ENCODE data around the gene PIK3R5. TPM values are rescaled to one million over a fixed set of nuclear protein-coding genes. Genes with fewer than 3 reads are reported as not detected.

PIK3R5 gene
- total RNA-seq, 1 donor from 2014 or later: not detected

DNA sequence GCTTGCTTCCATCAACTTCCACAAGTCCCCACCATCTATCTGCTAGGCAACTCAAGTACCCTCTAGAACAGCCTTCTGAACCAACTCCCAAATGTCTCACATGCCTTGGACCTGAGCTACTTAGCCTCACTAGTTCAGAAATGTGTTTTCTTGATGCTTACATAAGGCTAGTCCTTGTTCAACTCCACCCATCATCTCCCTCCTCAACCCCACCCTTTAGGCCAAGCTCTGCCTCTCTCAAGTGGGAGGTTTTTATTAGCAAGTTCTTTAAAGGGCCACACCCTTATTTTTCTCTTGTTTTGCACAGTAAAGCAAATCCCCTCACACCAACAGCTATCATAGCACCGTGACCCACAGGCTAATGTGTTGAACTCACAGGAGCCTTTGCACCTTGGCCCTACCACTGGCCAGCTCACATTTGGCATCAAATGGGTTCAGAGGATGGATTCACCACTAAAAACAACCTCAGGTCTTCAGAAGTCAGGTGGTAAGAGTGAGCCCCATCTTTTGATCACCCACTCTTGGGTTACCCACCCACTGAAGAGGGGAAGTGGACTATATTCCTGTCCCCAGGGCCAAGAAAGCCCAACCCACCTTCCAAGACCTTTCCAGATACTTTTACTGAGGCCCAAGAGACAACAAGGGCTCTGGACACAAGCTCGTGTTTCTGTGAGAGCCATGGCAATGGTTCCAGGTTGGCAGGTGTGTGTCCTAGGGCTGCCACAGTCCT is 12.2 kb downstream of the PIK3R5 start:
- DNase-seq (ENCODE audit: low read depth): no peak

DNA sequence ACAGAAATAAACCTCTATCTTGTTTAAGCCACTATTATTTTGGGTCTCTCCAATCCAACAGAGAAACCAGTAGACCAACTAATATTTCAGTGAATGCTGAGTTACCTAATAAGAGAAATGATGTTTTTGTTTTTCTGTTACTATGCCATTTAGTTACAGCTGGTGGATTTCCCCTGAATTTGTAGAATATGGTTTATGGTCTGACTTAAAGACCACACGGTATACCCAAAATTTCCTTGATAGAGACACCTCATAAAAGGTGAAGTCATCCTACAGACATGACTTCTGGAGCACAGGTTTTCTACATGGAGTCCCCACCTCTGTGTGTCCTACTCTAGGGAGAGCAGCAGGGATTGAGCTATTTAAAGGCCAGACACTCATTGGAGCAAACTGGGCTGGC is 13.3 kb downstream of the PIK3R5 start:
- DNase-seq (ENCODE audit: low read depth): no peak

DNA sequence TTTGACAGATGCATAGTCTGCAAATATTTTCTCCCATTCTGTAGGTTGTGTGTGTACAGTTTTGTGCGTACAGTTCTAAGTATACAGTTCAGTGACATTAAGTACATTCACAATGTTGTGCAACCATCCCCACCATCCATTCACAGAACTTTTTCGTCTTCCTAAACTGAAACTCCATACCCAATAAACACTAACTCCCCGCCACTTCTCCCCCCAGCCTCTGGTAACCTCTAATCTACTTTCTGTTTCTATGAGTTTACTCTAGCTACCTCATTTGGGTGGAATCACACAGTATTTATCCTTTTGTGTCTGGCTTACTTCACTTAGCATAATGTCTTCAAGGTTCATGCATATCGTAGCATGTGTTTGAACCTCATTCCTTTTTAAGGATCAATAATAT is 14.3 kb downstream of the PIK3R5 start:
- no peak for DNase-seq (ENCODE audit: low read depth)

DNA sequence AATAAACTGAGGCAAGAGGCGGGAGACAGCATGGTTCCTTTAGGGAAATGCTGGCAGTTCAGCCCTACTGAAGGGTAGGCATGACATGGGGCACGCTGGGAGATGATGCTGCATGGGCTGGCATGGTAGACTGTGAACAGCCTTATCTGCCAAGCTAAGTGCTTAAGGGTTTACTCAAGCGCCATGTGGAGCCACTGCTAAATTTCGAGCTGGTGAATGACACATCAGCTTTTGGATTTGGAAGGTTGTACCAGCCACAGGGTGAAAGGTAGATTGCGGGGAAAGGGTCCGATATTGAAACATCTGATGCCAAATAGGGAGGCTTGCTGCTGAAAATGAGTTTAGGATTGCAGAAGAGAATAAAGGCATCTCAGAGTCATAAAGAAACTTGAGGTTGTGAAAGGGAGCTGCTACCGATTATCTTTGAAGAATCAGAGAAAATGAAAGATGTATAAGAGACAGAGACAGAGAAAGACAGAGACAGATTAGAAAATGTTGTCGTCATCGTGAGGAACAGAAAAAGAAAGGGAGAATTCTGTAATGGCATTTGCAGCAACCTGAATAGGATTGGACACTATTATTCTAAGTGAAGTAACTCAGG is 16.3 kb downstream of the PIK3R5 start:
- DNase-seq (ENCODE audit: low read depth): no peak

DNA sequence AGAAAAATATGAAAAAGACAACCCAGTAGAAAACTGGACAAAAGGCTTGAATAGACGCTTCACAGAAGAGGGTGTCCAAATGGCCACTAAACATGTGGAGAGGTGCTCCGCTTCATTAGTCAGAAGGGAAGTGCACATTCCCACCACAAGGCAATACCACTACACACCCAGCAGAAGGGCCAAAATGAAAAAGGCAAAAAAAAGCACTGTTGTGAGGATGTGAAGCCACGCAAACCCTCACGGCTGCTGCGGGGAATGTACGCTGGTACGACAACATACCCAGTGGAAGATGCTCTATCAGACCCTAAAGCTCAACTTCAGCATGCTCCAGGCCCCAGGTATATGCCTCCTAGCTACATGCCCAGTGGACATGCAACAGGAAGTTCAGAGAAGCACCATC is 17.0 kb downstream of the PIK3R5 start:
- no peak for DNase-seq (ENCODE audit: low read depth)

DNA sequence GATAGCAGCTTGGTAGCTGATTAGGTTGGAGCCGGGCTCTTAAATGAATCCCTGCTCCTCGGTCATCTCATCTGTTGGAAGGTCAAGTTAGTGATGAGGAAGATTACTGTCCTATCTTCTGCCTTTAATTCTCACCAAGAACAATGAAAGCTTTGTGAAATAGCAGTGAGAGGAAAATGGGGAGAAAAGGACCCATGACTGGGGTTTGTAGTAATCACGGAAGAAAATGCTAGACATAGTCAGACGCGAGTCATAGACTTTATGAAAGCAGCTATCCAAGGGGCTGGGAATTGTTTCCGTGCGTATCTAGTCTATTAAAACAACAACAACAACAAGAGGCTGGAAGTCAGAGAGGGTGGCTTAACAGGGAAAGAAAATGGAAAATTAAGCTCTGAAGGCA is 18.3 kb downstream of the PIK3R5 start:
- DNase-seq (ENCODE audit: low read depth): no peak

DNA sequence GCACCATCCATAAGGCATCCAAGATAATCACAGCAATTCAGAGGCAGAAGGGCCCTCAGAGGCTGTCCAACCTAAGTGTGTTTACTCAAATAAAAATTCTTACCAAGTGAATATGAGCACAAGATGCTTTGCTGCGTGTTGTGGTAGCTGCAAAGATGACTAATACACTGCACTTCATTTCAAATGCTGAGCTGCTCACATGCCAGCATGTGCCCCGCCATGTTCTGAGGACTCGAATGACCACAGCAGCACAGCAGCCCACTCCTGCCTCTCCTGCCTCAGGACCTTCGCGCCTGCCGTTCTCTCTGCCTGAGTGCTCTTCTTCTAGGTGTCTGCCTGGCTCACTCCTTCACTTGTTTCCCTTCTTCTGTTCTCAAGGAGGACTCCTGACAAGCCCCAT is 19.0 kb downstream of the PIK3R5 start:
- DNase-seq (ENCODE audit: low read depth): no peak

DNA sequence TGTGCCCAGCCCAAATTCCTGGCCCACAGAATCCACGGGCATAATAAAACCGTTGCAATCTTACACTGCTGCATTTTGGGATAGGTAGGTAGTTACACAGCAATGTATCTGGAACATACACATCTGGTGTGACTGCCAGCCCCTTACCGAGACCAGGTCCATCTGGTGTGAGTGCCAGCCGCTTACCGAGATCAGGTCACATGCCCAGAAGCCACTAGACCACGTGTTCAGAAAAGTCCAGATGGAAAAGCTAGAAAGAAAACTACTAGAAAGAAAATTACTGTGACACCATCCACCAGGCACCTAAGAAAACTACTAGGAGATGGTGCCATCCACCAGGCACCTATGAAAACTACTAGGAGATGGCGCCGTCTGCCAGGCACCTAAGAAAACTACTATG is 19.4 kb downstream of the PIK3R5 start:
- DNase-seq (ENCODE audit: low read depth): no peak

DNA sequence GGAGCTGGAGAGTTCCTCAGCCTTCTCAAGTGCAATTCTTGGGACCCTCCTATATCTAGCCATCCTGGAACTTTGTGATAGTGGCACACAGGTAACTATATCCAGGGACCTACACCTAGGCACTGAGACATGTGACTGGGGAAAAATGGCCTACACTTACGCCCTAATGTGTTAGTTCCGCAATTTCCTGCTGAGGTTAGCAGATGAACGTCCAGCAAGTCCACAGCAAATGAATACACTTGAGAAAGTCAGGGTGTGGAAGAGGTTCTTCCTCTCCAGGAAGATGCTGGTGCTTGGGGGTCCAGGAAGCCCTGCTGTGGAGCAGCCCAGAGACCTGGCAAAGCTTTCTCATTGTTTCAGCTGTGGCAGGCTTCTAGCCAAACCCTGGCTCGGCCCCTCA is 20.8 kb downstream of the PIK3R5 start:
- DNase-seq (ENCODE audit: low read depth): no peak

DNA sequence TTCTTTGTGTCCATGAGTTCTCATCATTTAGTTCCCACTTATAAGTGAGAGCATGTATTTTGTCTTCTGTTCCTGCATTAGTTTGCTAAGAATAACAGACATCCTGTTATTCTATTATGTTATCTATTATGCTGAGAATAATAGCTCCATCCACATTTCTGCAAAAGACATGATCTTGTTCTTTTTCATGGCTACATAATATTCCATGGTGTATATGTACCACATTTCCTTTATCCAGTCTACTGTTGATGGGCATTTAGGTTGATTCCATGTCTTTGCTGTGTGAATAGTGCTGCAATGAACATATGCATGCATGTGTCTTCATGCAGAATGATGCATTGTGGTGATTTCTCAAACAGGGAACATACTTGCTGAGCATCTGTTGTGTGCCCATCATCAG is 21.4 kb downstream of the PIK3R5 start:
- no peak for DNase-seq (ENCODE audit: low read depth)

DNA sequence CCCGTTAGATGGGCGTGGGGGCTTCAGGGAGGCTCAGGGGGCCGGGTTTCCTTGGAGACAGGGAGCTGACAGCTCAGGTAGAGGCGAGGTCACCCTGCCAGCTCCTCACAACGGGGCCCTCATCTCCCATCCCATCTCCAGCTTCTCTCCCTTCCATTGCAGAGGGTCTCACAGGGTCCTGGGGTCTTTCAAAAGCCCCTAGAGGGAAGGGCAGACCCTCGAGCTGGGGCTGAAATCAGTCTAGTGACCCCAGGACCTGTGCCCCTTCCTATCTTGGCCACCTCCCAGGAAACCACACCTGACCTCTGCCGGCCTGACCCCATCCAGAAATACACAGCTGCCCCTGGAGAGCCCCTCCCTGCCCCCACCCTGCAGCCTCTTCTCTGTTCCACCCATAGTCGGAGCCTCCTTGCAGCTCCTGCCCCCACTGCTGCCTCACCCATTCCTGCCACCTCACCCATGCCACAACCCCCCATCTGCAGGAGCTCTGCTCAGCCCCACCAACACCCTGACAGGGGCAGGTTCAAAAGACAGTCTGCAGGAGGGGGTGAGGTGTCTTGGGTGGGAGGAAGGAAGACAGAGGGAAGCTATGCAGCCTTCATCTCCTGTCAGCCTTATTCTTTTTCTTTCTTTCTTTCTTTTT is 23.4 kb downstream of the PIK3R5 start:
- no peak for DNase-seq (ENCODE audit: low read depth)

DNA sequence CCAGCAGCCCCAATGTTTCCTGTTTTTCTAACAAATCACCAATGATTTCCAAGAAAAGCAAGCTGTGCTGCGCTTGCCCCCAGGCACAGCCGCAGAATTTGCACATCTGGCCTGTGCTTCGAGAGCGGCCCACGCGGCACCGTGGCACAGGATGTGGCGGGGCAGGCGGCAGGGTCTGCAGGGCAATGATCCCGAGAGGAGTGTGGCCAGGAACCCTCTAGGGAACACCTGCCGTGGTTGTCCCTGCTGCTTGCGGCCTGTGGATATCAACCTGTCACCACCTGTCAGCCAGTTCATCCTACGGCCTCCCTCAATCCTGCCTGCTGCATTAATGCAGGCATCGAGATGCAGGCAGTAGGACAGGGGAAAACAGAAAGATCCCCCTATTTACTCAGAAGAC is 24.0 kb downstream of the PIK3R5 start:
- no peak for DNase-seq (ENCODE audit: low read depth)

DNA sequence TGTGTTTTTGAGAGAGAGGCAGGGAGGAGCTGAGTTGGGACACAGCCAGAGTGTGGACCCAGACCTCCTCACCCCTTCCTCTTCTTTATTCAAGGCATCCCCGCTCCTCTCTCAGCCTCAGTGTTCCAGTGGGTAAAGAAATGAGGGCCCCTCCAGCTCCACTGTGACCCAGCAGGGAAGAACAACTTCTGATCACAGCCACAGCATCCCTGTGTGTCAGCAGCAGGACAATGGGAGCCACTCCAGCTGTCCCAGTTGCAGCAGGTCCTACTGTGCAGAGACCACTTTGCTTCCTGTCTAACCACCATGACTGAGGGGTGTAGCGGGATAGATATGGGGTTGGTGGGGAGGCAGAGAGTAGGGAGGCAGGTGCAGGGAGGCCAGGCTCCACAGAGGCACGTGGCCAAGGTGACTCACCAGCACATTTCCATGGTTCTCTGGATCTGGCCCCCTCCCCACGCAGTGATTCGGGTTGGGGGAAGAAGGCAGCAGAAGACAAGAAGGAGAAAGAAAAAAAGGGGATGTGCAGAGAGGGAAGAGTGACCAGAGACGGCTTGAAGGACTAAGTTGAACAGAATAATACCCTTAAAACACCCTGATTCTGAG is 24.5 kb downstream of the PIK3R5 start:
- no peak for DNase-seq (ENCODE audit: low read depth)

DNA sequence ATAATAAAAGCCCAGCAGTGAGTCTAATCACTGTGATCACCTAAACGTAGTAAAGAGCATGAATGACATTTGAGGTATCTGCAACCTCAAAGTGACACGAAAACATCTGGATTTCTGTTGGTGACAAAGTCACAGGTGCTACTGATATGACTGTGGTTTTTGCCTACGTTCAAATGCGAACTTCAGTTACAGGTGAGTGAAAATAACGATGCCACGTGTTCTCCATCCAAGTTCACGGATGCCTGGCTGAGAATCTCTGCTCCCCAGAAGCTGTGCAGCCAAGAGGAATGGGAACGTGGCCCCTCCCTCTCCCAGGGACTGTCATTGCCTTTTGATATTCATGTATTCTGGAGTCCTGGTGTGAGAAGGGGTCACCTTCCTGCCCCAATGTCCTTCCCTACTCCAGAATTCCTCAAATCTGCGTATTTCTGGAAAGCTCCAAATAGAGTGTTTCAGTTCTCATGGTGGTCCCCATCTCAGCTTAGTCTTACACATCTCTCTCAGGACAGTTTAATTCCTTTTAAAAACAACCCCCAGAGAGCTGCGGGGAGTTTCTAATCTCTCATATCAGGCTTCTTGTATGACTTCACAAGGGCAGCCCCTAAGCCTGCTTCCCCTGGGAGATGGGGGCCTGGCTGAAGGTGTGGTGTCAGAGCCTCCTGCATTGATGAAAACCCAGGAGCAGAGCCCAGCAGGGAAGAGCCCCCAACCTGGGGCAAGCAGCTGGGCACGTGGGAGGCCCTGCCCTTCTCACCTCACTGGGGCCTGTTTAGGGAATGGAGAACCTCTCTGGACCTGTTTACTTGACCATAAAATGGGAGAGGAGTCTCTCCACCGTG is 25.8 kb downstream of the PIK3R5 start:
- no peak for DNase-seq (ENCODE audit: low read depth)

DNA sequence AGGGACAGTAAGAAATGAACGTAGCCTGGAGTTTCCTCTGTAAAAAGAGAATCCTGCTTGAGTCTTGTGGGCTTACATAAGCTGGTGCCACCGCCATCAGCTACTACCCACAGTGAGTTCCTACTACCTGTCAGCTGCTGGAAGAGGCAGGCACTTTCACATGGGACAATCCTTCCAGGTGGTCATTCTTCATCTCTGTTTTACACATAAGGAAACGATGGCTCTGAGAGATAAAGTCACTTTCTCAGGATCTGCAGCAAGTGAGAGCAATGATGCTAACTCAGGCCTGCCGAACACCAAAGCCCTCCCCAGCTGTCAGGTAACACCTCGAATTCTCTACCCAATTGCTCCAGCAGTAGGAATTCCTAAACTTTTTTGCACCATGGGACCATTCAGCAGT is 26.6 kb downstream of the PIK3R5 start:
- no peak for DNase-seq (ENCODE audit: low read depth)

DNA sequence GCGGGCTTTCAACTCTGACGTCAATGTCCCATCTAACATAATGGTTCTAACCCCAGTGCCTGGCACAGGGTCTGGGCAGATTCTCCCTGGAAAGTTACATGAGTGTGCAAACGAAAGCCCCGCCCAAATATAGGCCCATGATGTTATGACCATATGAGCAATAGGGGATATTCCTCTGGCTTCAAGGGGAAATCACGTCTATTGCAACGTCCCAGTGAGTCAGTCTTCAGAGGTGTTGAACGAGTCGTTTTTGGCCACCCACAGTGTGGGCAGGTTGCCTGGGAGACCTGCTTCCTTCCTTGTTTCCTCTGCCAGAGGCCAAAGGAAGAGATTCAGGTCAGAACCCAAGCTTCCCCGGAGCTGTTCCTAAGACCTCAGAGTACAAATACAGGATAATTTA is 30.3 kb downstream of the PIK3R5 start:
- no peak for DNase-seq (ENCODE audit: low read depth)

DNA sequence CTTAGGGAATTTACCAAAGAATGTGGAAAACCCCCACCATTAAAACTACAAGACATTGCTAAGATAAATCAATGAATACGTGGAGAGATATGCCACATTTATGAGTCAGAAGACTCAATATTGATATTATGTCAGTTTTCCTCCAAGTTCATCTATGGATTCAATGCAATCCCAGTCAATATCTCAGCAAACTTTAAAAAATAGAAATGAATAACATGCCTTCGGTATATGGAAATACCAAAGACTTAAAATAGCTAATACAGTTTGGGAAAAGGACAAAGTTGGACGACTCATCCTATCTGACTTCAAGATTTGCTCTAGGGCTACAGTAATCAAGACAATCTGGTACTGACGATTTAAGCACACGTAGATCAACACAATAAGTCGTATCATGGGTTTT is 31.2 kb downstream of the PIK3R5 start:
- DNase-seq (ENCODE audit: low read depth): no peak

DNA sequence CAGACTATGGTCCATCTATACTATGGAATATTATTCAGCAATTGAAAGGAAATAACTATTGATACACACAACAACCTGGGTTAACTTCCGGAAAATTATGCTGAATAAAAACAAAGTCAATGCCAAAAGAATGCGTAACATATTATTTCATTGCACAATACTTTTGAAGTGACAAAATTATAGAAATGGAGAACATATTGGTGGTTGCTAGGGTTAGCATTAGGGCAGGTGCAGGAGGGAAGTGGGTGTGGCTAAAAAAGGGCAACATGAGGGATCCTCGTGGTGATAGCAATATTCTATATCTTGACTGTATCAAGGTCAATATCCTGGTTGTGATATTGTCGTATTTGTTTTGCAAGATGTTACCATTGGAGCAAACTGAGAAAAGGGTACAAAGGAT is 34.9 kb downstream of the PIK3R5 start:
- DNase-seq (ENCODE audit: low read depth): no peak

DNA sequence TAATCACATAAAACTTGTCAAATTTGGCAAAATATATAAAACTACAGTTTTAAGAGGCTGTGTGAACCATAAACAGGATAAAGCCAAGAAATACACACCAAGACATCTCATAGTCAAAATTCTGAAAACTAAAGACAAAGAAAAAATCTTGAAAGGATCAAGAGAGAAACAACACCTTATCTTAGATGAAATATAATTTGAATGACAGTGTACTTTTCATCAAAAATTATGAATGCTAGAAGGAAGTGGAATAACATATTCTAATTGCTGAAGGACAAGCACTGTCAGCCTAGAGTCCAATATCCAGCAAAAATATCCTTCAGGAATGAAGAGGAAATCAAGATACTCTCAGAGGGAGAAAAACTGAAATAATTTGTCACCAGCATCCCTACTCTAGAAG is 37.2 kb downstream of the PIK3R5 start:
- no peak for DNase-seq (ENCODE audit: low read depth)

DNA sequence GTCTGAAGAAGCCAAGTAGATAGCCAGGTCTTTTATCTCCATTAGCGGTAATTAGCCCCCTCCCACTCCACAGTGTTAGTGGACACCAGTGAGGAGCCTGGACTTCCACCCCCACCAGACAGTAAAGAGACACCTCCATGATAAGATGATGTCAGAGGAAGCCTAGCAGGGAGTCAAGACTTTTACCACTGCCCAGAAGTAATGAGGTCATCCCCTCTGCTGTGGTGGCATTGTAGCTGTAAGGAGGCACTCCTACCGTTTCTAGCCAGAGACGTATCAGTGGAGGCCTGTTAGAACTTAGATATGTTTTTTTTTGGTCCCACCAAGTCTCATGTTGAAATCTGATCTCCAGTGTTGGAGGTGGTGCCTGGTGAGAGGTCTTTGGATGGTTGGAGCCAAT is 38.1 kb downstream of the PIK3R5 start:
- DNase-seq (ENCODE audit: low read depth): no peak

DNA sequence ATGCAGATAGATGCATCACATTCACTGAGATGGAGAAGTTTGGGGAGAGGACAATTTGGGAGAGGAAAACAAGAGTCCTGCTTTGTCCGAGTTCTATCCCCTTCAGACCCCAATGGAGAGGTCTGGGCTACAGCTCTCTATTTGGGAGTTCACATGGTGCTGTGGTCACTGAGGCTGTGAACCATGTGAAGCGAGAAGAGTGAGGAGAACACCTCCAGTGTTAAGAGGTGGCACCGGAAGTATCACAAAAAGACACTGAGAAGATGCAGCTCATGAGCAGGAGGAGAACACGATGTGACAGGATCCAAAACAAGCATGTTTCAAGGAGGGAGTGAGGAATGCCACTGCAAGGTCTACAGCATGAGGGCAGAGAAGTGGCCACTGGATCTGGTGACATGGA is 39.7 kb downstream of the PIK3R5 start:
- no peak for DNase-seq (ENCODE audit: low read depth)

DNA sequence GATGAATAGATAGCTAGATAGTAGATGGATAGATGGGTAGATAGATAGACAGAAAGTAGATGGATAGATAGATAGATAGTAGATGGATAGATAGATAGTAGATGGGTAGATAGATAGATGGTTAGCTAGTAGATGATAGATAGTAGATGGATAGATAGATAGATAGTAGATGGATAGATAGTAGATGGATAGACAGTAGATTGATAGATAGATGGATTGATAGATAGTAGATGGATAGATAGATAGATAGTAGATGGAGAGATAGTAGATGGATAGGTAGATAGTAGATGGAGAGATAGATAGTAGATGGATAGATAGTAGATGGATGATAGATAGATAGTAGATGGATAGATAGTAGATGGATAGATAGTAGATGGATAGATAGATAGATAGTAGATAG is 40.4 kb downstream of the PIK3R5 start:
- no peak for DNase-seq (ENCODE audit: low read depth)

Data from renal cortical epithelial cell (primary cell).